DND-41 (cell line): ENCODE measurements around the gene LPAR4.

ENCODE experiments used
- ATAC-seq: fragments of 200-7000 bp; cut with Tn5 transposase; 3 replicates; pipeline ENCODE4 v1.9.1; 2021; ENCODE audit warnings: low read depth; ENCODE audit not compliant: insufficient read depth
- DNase-seq: peaks from one replicate; pipeline ENCODE4 v3.0.0-alpha.2; 2020
- H2AFZ ChIP-seq: 2 replicates; pipeline ENCODE4 v1.6.0; 2012; ENCODE audit warnings: low read depth, low read length
- H3K27ac ChIP-seq: 2 replicates; pipeline ENCODE4 v1.5.1; 2012; ENCODE audit warnings: low read length, inconsistent platforms
- H3K27me3 ChIP-seq: fragments of 200-600 bp; sonication (generic); 2 replicates; pipeline ENCODE4 v1.6.0; 2012; ENCODE audit warnings: low read length, mild to moderate bottlenecking, inconsistent platforms; ENCODE audit not compliant: insufficient read depth, poor library complexity
- H3K36me3 ChIP-seq: 2 replicates; pipeline ENCODE4 v1.5.1; 2012; ENCODE audit warnings: low read length, inconsistent platforms; ENCODE audit not compliant: insufficient read depth
- H3K4me1 ChIP-seq: 2 replicates; pipeline ENCODE4 v1.5.1; 2012; ENCODE audit warnings: mild to moderate bottlenecking, low read length; ENCODE audit not compliant: insufficient read depth
- H3K4me2 ChIP-seq: 2 replicates; pipeline ENCODE4 v1.6.0; 2012; ENCODE audit warnings: mild to moderate bottlenecking, moderate library complexity, low read length, inconsistent platforms; ENCODE audit not compliant: insufficient read depth
- H3K4me3 ChIP-seq, 2 experiments: fragments of 200-600 bp in 1 of 2; shearing (Covaris generic) in 1 of 2; 2 replicates each; pipeline ENCODE4 v1.5.1; 2012 to 2016; ENCODE audit warnings: inconsistent platforms in 2 of 2, low read length in 2 of 2, mild to moderate bottlenecking in 2 of 2, low read depth in 1 of 2, moderate library complexity in 1 of 2
- H3K79me2 ChIP-seq: 2 replicates; pipeline ENCODE4 v1.6.0; 2012; ENCODE audit warnings: low read length, inconsistent platforms; ENCODE audit not compliant: insufficient read depth
- H3K9ac ChIP-seq: 2 replicates; pipeline ENCODE4 v1.6.0; 2012; ENCODE audit warnings: low read depth, mild to moderate bottlenecking, inconsistent platforms, low read length, moderate library complexity
- H3K9me3 ChIP-seq: 2 replicates; pipeline ENCODE4 v1.5.1; 2012; ENCODE audit warnings: low read length, moderate library complexity, mild to moderate bottlenecking, inconsistent platforms; ENCODE audit not compliant: insufficient read depth, severe bottlenecking
- H4K20me1 ChIP-seq: 2 replicates; pipeline ENCODE4 v1.6.0; 2012; ENCODE audit warnings: low read length; ENCODE audit not compliant: insufficient read depth
- CTCF ChIP-seq: IDR thresholded peaks from 2 replicates; pipeline ENCODE4 v1.5.1; 2012; ENCODE audit warnings: borderline replicate concordance, low read length, moderate library complexity, mild to moderate bottlenecking; ENCODE audit not compliant: poor library complexity, severe bottlenecking; ENCODE audit errors: extremely low read depth
- EZH2 ChIP-seq: IDR thresholded peaks from 3 replicates; pipeline ENCODE4 v1.6.1; 2012; ENCODE audit warnings: borderline replicate concordance, low read depth, mild to moderate bottlenecking, moderate library complexity, low read length, inconsistent platforms; ENCODE audit not compliant: severe bottlenecking

LPAR4 gene, protein sequence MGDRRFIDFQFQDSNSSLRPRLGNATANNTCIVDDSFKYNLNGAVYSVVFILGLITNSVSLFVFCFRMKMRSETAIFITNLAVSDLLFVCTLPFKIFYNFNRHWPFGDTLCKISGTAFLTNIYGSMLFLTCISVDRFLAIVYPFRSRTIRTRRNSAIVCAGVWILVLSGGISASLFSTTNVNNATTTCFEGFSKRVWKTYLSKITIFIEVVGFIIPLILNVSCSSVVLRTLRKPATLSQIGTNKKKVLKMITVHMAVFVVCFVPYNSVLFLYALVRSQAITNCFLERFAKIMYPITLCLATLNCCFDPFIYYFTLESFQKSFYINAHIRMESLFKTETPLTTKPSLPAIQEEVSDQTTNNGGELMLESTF

DNA sequence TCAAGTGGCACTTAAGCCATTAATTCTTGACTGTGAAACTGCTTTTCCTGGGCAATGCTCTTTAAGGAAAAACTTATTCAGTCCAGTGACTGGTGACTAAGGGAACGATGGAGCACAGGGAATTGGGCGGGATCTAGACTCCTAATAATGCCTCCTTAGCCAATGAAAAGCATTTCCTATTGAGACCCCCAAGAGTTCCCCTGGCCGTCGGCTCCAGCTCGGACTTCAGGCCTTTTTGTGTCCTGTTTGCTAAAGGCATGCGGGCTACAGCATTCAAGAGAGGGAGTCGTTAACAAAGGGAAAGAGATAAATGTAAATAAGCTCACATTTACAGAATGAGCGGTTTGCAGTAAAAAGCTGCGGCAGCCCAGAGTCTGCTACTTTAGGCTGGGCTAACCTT is at the start of gene LPAR4:
LPAR4 (plus strand) TSS at position 232 of the 400 bp plus-strand sequence. CDS start 7,150 bp downstream, outside the sequence.
- ATAC-seq = no peak
- Histone ChIP-seq H3K4me2 (no peak within 1 kb of the TSS), H3K27ac (no peak within 1 kb of the TSS), H3K4me3 (no peak within 1 kb of the TSS), H4K20me1 (no peaks in the 10 kb centered on the region), H3K9ac (no peak within 1 kb of the TSS), H3K36me3 (no peaks in the 10 kb centered on the region), H3K79me2 (no peaks in the 10 kb centered on the region), H3K9me3 (no peaks in the 10 kb centered on the region), H3K27me3 (no peaks in the 10 kb centered on the region), H3K4me1 (no peaks in the 10 kb centered on the region), H2AFZ (no peak within 1 kb of the TSS)
- no peak for DNase-seq
- no peak for TF ChIP-seq EZH2
- TF ChIP-seq CTCF = no peak

GRCh38 chrX:78706071-78706470 is 41.4 kb upstream of the LPAR4 start:
- no peaks in the 10 kb centered on the region for H4K20me1 ChIP-seq
- H3K4me1 ChIP-seq = peaks cover 3% of the 10 kb centered on the region; the same call in 1 of the 2 replicates

DNA sequence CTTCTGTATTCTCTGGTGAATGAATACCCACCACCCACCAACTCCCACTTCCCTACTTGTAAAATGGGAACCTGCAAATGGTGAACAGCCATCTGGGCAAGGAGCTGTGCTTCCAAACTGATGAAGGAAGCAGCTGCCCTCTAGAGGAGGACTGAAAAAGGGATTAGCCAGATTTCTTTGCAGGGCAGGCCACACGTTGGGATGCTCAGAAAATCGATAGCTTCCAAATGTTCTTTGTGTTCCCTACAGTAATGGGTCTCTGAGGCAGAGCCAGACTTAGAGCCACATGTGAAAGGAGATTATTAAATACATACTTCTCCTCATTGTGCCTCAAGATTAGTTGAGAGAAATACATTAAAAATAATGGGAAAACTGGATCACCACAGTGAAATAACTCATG is 39.3 kb upstream of the LPAR4 start:
- no peaks in the 10 kb centered on the region for H4K20me1 ChIP-seq
- H3K4me3 ChIP-seq = no peak overlapping the region
- no peaks in the 10 kb centered on the region for H3K9me3 ChIP-seq
- H3K4me1 ChIP-seq = no peaks in the 10 kb centered on the region
- H2AFZ ChIP-seq = no peak overlapping the region
- no peaks in the 10 kb centered on the region for H3K79me2 ChIP-seq
- no peaks in the 10 kb centered on the region for H3K27me3 ChIP-seq
- TF ChIP-seq EZH2 (no peak), CTCF (peak; percentile 39)
- no peak overlapping the region for H3K27ac ChIP-seq
- no peak overlapping the region for H3K9ac ChIP-seq
- no peaks in the 10 kb centered on the region for H3K36me3 ChIP-seq
- peak; percentile 7 for DNase-seq
- ATAC-seq = no peak; the same call in 2 of the 3 replicates
- no peak overlapping the region for H3K4me2 ChIP-seq

More at GRCh38 chrX:78706071-78706470, 41.4 kb upstream of the LPAR4 start:
- ATAC-seq (no peak), DNase-seq (no peak)
- Histone ChIP-seq H3K27ac (no peak overlapping the region), H3K4me2 (no peak overlapping the region), H3K79me2 (no peaks in the 10 kb centered on the region), H3K27me3 (no peaks in the 10 kb centered on the region), H3K36me3 (no peaks in the 10 kb centered on the region), H3K4me3 (no peak overlapping the region), H3K9me3 (no peaks in the 10 kb centered on the region), H3K9ac (no peak overlapping the region), H2AFZ (no peak overlapping the region)
- no peak for TF ChIP-seq CTCF
- no peak for TF ChIP-seq EZH2
